Measurements from ENCODE around the gene LAMB1.

Gene LAMB1

GRCh38 chr7:107914831-107915230, 88.1 kb downstream of the LAMB1 start:
- no peak for DNase-seq (ENCODE audit: low read depth)
- no peak for TF ChIP-seq CTCF (IDR thresholded peaks at IDR 0.05; ENCODE audit: insufficient read depth, low read depth, low read length, missing control alignments)

GRCh38 chr7:107913851-107914250, 89.1 kb downstream of the LAMB1 start:
- TF ChIP-seq CTCF (IDR thresholded peaks at IDR 0.05; ENCODE audit: insufficient read depth, low read depth, low read length, missing control alignments), result no peak
- H3K4me3 ChIP-seq (ENCODE audit: low read length), result no peak overlapping the region
- DNase-seq (ENCODE audit: low read depth), result peak; percentile 42

More at GRCh38 chr7:107914831-107915230, 88.1 kb downstream of the LAMB1 start:
- H3K4me3 ChIP-seq (ENCODE audit: low read length), result no peak overlapping the region

GRCh38 chr7:107911981-107912380, 91.0 kb downstream of the LAMB1 start:
- TF ChIP-seq CTCF (IDR thresholded peaks at IDR 0.05; ENCODE audit: insufficient read depth, low read depth, low read length, missing control alignments), result no peak
- DNase-seq (ENCODE audit: low read depth), result peak; percentile 40
- no peak overlapping the region for H3K4me3 ChIP-seq (ENCODE audit: low read length)

GRCh38 chr7:107909445-107909844, 93.5 kb downstream of the LAMB1 start:
- no peak for TF ChIP-seq CTCF (IDR thresholded peaks at IDR 0.05; ENCODE audit: insufficient read depth, low read depth, low read length, missing control alignments)
- DNase-seq (ENCODE audit: low read depth), result no peak

GRCh38 chr7:107907790-107908189, 95.2 kb downstream of the LAMB1 start:
- H3K4me3 ChIP-seq (ENCODE audit: low read length), result no peak overlapping the region
- TF ChIP-seq CTCF (IDR thresholded peaks at IDR 0.05; ENCODE audit: insufficient read depth, low read depth, low read length, missing control alignments), result no peak
- no peak for DNase-seq (ENCODE audit: low read depth)

More at GRCh38 chr7:107909445-107909844, 93.5 kb downstream of the LAMB1 start:
- no peak overlapping the region for H3K4me3 ChIP-seq (ENCODE audit: low read length)

GRCh38 chr7:107902381-107902780, 100.6 kb downstream of the LAMB1 start:
- no peak for TF ChIP-seq CTCF (IDR thresholded peaks at IDR 0.05; ENCODE audit: insufficient read depth, low read depth, low read length, missing control alignments)
- DNase-seq (ENCODE audit: low read depth), result no peak
- no peak overlapping the region for H3K4me3 ChIP-seq (ENCODE audit: low read length)

- no peak for DNase-seq (ENCODE audit: low read depth)
- no peak for TF ChIP-seq CTCF (IDR thresholded peaks at IDR 0.05; ENCODE audit: insufficient read depth, low read depth, low read length, missing control alignments)
- no peak overlapping the region for H3K4me3 ChIP-seq (ENCODE audit: low read length)
These were observed 102.4 kb downstream of the LAMB1 start for GRCh38 chr7:107900496-107901015.
